ENCODE data around the gene TREM1. TPM values are rescaled to one million over a fixed set of nuclear protein-coding genes. Genes with fewer than 3 reads are reported as not detected.
"Not testable (repeated sequence)": the region's sequence is repeated elsewhere in the genome, so short reads cannot be mapped to it uniquely, and the experiment has no call there.

TREM1 gene
- polyA plus RNA-seq, 4 donors = 0.04 to 1.8 (median 1.1) TPM; not detected in 1

DNA sequence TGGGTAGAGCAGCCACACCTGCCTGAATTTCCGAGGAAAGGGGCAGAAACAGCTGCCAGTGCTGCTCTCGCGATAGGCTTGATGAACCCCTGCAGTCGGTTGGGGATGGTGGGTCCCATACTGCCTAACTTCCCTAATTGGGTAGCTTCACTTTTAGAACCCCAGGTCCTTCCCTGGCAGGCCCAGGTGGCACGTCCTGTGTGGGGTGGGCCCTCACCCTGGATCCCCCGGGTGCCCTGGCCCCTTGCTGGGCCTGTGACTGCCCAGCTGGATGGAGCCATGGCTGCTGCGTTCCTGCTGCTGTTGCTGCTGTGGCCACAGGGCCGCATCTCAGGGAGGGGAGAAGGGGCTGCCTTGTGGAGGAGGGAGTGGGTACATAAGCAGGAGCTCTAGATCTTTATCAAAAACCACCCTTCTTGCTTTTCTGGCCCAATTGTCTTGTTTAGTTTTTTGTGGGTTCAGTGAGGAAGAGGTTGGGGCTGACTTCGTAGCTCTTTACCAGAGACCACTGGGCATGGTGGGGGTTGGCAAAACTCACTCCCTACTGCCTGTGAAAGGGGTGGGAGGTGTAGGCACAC is 39.1 kb downstream of the TREM1 start:
- Histone ChIP-seq H3K27me3 (ENCODE audit: control insufficient read depth in 3 of 3, insufficient read depth in 3 of 3, low read length in 3 of 3) (peaks cover 0 to 8% (median 2%) of the 10 kb centered on the region in 3 donors), H3K27ac (ENCODE audit: low read depth in 1 of 3, low read length in 2 of 3) (no peak overlapping the region), H3K4me3 (ENCODE audit: low read depth in 1 of 3, low read length in 3 of 3) (no peak overlapping the region), H3K4me1 (ENCODE audit: control insufficient read depth in 3 of 3, insufficient read depth in 2 of 3, low read depth in 1 of 3, low read length in 2 of 3) (no peaks in the 10 kb centered on the region), H3K36me3 (ENCODE audit: control insufficient read depth in 3 of 3, insufficient read depth in 2 of 3, low read depth in 1 of 3, low read length in 3 of 3) (no peaks in the 10 kb centered on the region), H3K9me3 (ENCODE audit: control insufficient read depth in 2 of 2, insufficient read depth in 1 of 2, low read depth in 1 of 2, low read length in 1 of 2) (no peaks in the 10 kb centered on the region)
- FAIRE-seq = no peak
- WGBS, 3 donors = 62 to 68% (median 67%) methylated on average over 9 of the region's 9 CpGs
- DNase-seq = no peak

DNA sequence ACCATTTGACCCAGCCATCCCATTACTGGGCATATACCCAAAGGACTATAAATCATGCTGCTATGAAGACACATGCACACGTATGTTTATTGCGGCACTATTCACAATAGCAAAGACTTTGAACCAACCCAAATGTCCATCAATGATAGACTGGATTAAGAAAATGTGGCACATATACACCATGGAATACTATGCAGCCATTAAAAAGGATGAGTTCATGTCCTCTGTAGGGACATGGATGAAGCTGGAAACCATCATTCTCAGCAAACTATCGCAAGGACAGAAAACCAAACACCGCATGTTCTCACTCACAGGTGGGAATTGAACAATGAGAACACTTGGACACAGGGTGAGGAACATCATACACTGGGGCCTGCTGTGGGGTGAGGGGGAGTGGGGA is 40.0 kb downstream of the TREM1 start:
- not testable (repeated sequence) for H3K4me1 ChIP-seq (ENCODE audit: control insufficient read depth in 3 of 3, insufficient read depth in 2 of 3, low read depth in 1 of 3, low read length in 2 of 3); DNase-seq; FAIRE-seq; H3K27ac ChIP-seq (ENCODE audit: low read depth in 1 of 3, low read length in 2 of 3); H3K36me3 ChIP-seq (ENCODE audit: control insufficient read depth in 3 of 3, insufficient read depth in 2 of 3, low read depth in 1 of 3, low read length in 3 of 3); H3K9me3 ChIP-seq (ENCODE audit: control insufficient read depth in 2 of 2, insufficient read depth in 1 of 2, low read depth in 1 of 2, low read length in 1 of 2); H3K4me3 ChIP-seq (ENCODE audit: low read depth in 1 of 3, low read length in 3 of 3)
- peaks cover 0 to 11% (median 2%) of the 10 kb centered on the region in 3 donors for H3K27me3 ChIP-seq (ENCODE audit: control insufficient read depth in 3 of 3, insufficient read depth in 3 of 3, low read length in 3 of 3)
- WGBS, 3 donors = 89 to 97% (median 90%) methylated on average over 4 of the region's 4 CpGs

DNA sequence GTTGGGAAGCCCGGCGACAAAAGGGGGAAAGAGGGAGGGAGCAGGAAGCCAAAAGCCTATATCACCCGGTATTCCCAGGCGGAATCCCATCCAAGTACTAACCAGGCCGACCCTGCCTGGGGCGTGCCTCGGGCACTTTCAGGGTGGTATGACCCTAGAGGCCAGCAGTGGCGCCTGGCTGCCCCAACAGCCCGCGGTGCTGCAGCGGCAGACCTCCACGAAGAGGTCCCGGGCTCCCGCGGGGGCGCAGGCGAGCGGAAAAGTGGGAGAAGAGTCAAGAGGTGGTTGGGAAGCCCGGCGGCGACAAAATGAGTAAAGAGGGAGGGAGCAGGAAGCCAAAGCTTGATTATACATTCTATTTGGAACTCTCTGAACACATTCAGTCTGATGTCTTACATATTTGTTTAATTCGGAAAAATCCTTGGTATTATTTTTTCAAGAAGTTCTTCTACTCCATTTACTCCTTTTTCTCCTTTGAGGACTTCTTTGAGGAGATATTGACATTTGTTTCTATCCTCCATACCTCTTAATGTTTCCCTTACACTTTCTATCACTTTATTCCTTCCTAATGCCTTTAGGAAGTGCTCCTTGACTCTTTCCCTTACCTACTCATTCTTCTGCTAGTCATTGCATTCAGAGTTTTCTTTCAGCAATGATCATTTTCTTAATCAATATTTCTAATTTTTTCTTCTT is 46.9 kb downstream of the TREM1 start:
- Histone ChIP-seq H3K4me3 (ENCODE audit: low read depth in 1 of 3, low read length in 3 of 3) (no peak overlapping the region), H3K4me1 (ENCODE audit: control insufficient read depth in 3 of 3, insufficient read depth in 2 of 3, low read depth in 1 of 3, low read length in 2 of 3) (no peaks in the 10 kb centered on the region), H3K36me3 (ENCODE audit: control insufficient read depth in 3 of 3, insufficient read depth in 2 of 3, low read depth in 1 of 3, low read length in 3 of 3) (no peaks in the 10 kb centered on the region), H3K27me3 (ENCODE audit: control insufficient read depth in 3 of 3, insufficient read depth in 3 of 3, low read length in 3 of 3) (peaks cover 3 to 37% (median 6%) of the 10 kb centered on the region in 3 donors), H3K9me3 (ENCODE audit: control insufficient read depth in 2 of 2, insufficient read depth in 1 of 2, low read depth in 1 of 2, low read length in 1 of 2) (no peaks in the 10 kb centered on the region), H3K27ac (ENCODE audit: low read depth in 1 of 3, low read length in 2 of 3) (no peak overlapping the region)
- DNase-seq (no peak), FAIRE-seq (no peak)
- WGBS, 3 donors = 18 to 38% (median 22%) methylated on average over 21 to 22 of the region's 22 CpGs

- no peak overlapping the region for H3K4me3 ChIP-seq (ENCODE audit: low read depth in 1 of 3, low read length in 3 of 3)
- WGBS, 3 donors = 65 to 83% (median 76%) methylated on average over 5 of the region's 5 CpGs
- FAIRE-seq (no peak), DNase-seq (no peak)
- H3K27ac ChIP-seq (ENCODE audit: low read depth in 1 of 3, low read length in 2 of 3) = no peak overlapping the region
- no peaks in the 10 kb centered on the region for H3K9me3 ChIP-seq (ENCODE audit: control insufficient read depth in 2 of 2, insufficient read depth in 1 of 2, low read depth in 1 of 2, low read length in 1 of 2)
- no peaks in the 10 kb centered on the region for H3K4me1 ChIP-seq (ENCODE audit: control insufficient read depth in 3 of 3, insufficient read depth in 2 of 3, low read depth in 1 of 3, low read length in 2 of 3)
- H3K36me3 ChIP-seq (ENCODE audit: control insufficient read depth in 3 of 3, insufficient read depth in 2 of 3, low read depth in 1 of 3, low read length in 3 of 3) = no peaks in the 10 kb centered on the region
- peaks cover 3 to 26% (median 4%) of the 10 kb centered on the region in 3 donors for H3K27me3 ChIP-seq (ENCODE audit: control insufficient read depth in 3 of 3, insufficient read depth in 3 of 3, low read length in 3 of 3)
Observed at GRCh38 chr6:41237128-41237527, 49.4 kb downstream of the TREM1 start.

DNA sequence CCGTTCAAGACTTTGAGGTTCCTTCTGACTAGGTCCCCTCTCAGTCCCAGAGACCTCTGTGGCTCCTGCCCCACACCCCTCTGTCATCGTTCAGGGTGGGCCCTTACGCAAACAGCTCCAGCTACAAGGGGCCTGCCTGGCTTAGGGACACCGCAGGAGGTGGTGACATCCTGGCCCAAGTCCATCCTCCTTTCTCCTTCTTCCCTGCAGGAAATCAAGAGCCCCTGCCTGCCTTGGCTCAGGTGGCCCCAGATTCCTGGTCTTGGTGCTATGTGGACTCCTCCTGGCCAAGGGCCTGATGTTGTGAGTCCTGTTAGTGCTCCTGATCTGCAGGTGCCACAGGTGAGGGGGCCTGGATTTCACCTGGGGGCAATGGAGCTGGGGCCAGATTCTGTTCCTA is 50.2 kb downstream of the TREM1 start:
- no peak for FAIRE-seq
- WGBS, 3 donors = 79 to 84% (median 80%) methylated on average over 4 of the region's 4 CpGs

DNA sequence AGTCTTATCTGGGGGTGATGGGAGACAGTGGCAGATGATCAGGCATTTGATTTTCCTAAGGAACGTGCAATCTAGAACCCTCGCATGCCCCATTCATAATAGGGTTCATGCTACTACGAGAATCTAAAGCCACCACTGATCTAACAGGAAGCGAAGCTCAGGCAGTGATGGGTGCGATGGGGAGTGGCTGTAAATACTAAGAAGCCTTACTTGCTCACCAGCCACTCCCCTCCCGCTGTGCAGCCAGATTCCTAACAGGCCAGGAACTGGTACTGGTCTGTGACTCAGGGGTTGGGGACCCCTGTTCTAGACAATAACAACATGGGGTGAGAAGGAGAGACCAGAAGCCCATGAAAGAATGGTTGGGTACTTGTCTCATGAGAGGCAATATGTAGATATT is 53.8 kb downstream of the TREM1 start:
- Histone ChIP-seq H3K9me3 (ENCODE audit: control insufficient read depth in 2 of 2, insufficient read depth in 1 of 2, low read depth in 1 of 2, low read length in 1 of 2) (no peaks in the 10 kb centered on the region), H3K36me3 (ENCODE audit: control insufficient read depth in 3 of 3, insufficient read depth in 2 of 3, low read depth in 1 of 3, low read length in 3 of 3) (no peaks in the 10 kb centered on the region), H3K27ac (ENCODE audit: low read depth in 1 of 3, low read length in 2 of 3) (no peak overlapping the region), H3K27me3 (ENCODE audit: control insufficient read depth in 3 of 3, insufficient read depth in 3 of 3, low read length in 3 of 3) (peaks cover 0 to 14% (median 2%) of the 10 kb centered on the region in 3 donors), H3K4me3 (ENCODE audit: low read depth in 1 of 3, low read length in 3 of 3) (no peak overlapping the region), H3K4me1 (ENCODE audit: control insufficient read depth in 3 of 3, insufficient read depth in 2 of 3, low read depth in 1 of 3, low read length in 2 of 3) (no peaks in the 10 kb centered on the region)
- FAIRE-seq = no peak
- WGBS, 3 donors = 66 to 81% (median 70%) methylated on average over 6 of the region's 6 CpGs
- no peak for DNase-seq

More for the DNA sequence above, 50.2 kb downstream of the TREM1 start:
- no peak for DNase-seq
- Histone ChIP-seq H3K27ac (ENCODE audit: low read depth in 1 of 3, low read length in 2 of 3) (no peak overlapping the region), H3K4me1 (ENCODE audit: control insufficient read depth in 3 of 3, insufficient read depth in 2 of 3, low read depth in 1 of 3, low read length in 2 of 3) (no peaks in the 10 kb centered on the region), H3K27me3 (ENCODE audit: control insufficient read depth in 3 of 3, insufficient read depth in 3 of 3, low read length in 3 of 3) (peaks cover 3 to 26% (median 4%) of the 10 kb centered on the region in 3 donors), H3K9me3 (ENCODE audit: control insufficient read depth in 2 of 2, insufficient read depth in 1 of 2, low read depth in 1 of 2, low read length in 1 of 2) (no peaks in the 10 kb centered on the region), H3K36me3 (ENCODE audit: control insufficient read depth in 3 of 3, insufficient read depth in 2 of 3, low read depth in 1 of 3, low read length in 3 of 3) (no peaks in the 10 kb centered on the region), H3K4me3 (ENCODE audit: low read depth in 1 of 3, low read length in 3 of 3) (no peak overlapping the region)

GRCh38 chr6:41231246-41231645 is 55.2 kb downstream of the TREM1 start:
- Histone ChIP-seq H3K4me3 (ENCODE audit: low read depth in 1 of 3, low read length in 3 of 3) (no peak overlapping the region), H3K9me3 (ENCODE audit: control insufficient read depth in 2 of 2, insufficient read depth in 1 of 2, low read depth in 1 of 2, low read length in 1 of 2) (no peaks in the 10 kb centered on the region), H3K27me3 (ENCODE audit: control insufficient read depth in 3 of 3, insufficient read depth in 3 of 3, low read length in 3 of 3) (peaks cover 0 to 14% (median 6%) of the 10 kb centered on the region in 3 donors), H3K27ac (ENCODE audit: low read depth in 1 of 3, low read length in 2 of 3) (no peak overlapping the region), H3K4me1 (ENCODE audit: control insufficient read depth in 3 of 3, insufficient read depth in 2 of 3, low read depth in 1 of 3, low read length in 2 of 3) (no peaks in the 10 kb centered on the region), H3K36me3 (ENCODE audit: control insufficient read depth in 3 of 3, insufficient read depth in 2 of 3, low read depth in 1 of 3, low read length in 3 of 3) (no peaks in the 10 kb centered on the region)
- FAIRE-seq = no peak
- 54 to 88% (median 72%) methylated on average over 5 of the region's 5 CpGs for WGBS, 3 donors
- DNase-seq = no peak

DNA sequence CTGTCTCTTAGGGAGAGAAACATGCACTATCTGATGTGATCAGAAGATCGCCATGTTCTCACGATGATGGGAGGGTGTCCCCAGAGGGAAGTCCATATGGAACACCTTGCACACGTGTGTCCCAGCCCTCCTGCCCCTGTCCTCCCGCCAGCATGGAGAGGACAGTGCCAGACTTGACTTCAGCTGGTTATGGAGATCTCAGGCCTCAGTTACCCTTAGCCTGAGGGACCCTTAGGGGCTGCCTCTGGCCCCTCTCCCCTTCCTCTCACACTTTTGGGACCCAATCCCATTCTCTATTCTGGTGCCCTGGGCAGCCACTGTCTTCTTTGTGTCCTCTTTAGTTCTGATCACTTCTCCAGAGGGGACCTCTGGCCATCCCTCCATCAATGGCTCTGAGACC is 56.8 kb downstream of the TREM1 start:
- Histone ChIP-seq H3K36me3 (ENCODE audit: control insufficient read depth in 3 of 3, insufficient read depth in 2 of 3, low read depth in 1 of 3, low read length in 3 of 3) (no peaks in the 10 kb centered on the region), H3K4me1 (ENCODE audit: control insufficient read depth in 3 of 3, insufficient read depth in 2 of 3, low read depth in 1 of 3, low read length in 2 of 3) (no peaks in the 10 kb centered on the region), H3K9me3 (ENCODE audit: control insufficient read depth in 2 of 2, insufficient read depth in 1 of 2, low read depth in 1 of 2, low read length in 1 of 2) (no peaks in the 10 kb centered on the region), H3K27me3 (ENCODE audit: control insufficient read depth in 3 of 3, insufficient read depth in 3 of 3, low read length in 3 of 3) (peaks cover 0 to 11% (median 6%) of the 10 kb centered on the region in 3 donors), H3K4me3 (ENCODE audit: low read depth in 1 of 3, low read length in 3 of 3) (no peak overlapping the region), H3K27ac (ENCODE audit: low read depth in 1 of 3, low read length in 2 of 3) (no peak overlapping the region)
- 80 to 85% (median 84%) methylated on average over 4 of the region's 4 CpGs for WGBS, 3 donors
- DNase-seq = no peak
- FAIRE-seq = no peak
